Endothelial cell of umbilical vein (primary cell): ENCODE data around the gene GLRX. TPM values are rescaled to one million over a fixed set of nuclear protein-coding genes. Genes with fewer than 3 reads are reported as not detected.

Source experiments
- BruUV-seq: library from RNA; stranded (reverse); fragments of 400-500 nt; replicated peaks from 2 replicates; lab custom pipeline; 2021; lab: Mats Ljungman, UMichigan
- CTCF ChIA-PET: fragments of 300-600, 350-600 bp; sonication (Branson Sonifier 250); formaldehyde crosslinking; loops from one replicate; lab custom pipeline; 2021; ENCODE audit warnings: antibody characterized with exemption, inconsistent platforms; lab: Charles Lee
- POLR2A ChIA-PET: fragments of 300-600, 350-600 bp; sonication (Branson Sonifier 250); formaldehyde crosslinking; loops from one replicate; lab custom pipeline; 2021; ENCODE audit warnings: antibody characterized with exemption, inconsistent platforms; lab: Charles Lee
- DNase-seq: peaks from one replicate; pipeline ENCODE4 v3.0.0-alpha.2; 2011; ENCODE audit warnings: low read depth, low spot score
- FAIRE-seq: peaks from 2 replicates; lab custom pipeline; 2011; peaks lifted over from hg19 to GRCh38; lab: Jason Lieb, UNC
- H2AFZ ChIP-seq: 2 replicates; pipeline ENCODE4 v1.6.0; 2012; ENCODE audit warnings: low read depth, low read length, control low read depth, inconsistent platforms
- H3K27ac ChIP-seq: 2 replicates; pipeline ENCODE4 v1.5.1; 2011; ENCODE audit warnings: low read depth, mild to moderate bottlenecking, control low read depth, low read length, moderate library complexity; ENCODE audit not compliant: insufficient read depth
- H3K27me3 ChIP-seq, 2 experiments: 2 replicates each; pipeline versions ENCODE4 v1.6.0 to v1.6.1; 2011; ENCODE audit warnings: low read length in 2 of 2, mixed read lengths in 1 of 2; ENCODE audit not compliant: control insufficient read depth in 2 of 2, insufficient read depth in 2 of 2
- H3K36me3 ChIP-seq, 2 experiments: 2 replicates in 1 of 2; 3 replicates in 1 of 2; pipeline ENCODE4 v1.5.1; 2011; ENCODE audit warnings: low read length in 2 of 2, mild to moderate bottlenecking in 1 of 2, moderate library complexity in 1 of 2; ENCODE audit not compliant: control insufficient read depth in 2 of 2, insufficient read depth in 2 of 2; ENCODE audit errors: extremely low read depth in 1 of 2
- H3K4me1 ChIP-seq: 3 replicates; pipeline ENCODE4 v1.5.1; 2011; ENCODE audit warnings: mild to moderate bottlenecking, low read length; ENCODE audit not compliant: control insufficient read depth, insufficient read depth; ENCODE audit errors: extremely low read depth
- H3K4me2 ChIP-seq: 2 replicates; pipeline ENCODE4 v1.6.1; 2011; ENCODE audit warnings: low read length, control low read depth, mixed read lengths; ENCODE audit not compliant: insufficient read depth
- H3K4me3 ChIP-seq, 3 experiments: fragments of 200-600 bp in 1 of 3; sonication (generic), shearing (Covaris generic) in 1 of 3; replicated peaks in 1 of 3; 2 replicates each; pipeline ENCODE4 v1.5.1; 2011 to 2016; ENCODE audit warnings: control low read depth in 3 of 3, low read length in 3 of 3, mild to moderate bottlenecking in 2 of 3, inconsistent platforms in 1 of 3, low read depth in 1 of 3, moderate library complexity in 1 of 3; ENCODE audit not compliant: insufficient read depth in 1 of 3
- H3K79me2 ChIP-seq: 2 replicates; pipeline ENCODE4 v1.6.0; 2012; ENCODE audit warnings: low read length, inconsistent platforms; ENCODE audit not compliant: control insufficient read depth, insufficient read depth
- H3K9ac ChIP-seq: replicated peaks from 2 replicates; pipeline ENCODE3; 2011; ENCODE audit warnings: low read length, control low read depth; ENCODE audit not compliant: insufficient read depth; ENCODE audit errors: extremely low read depth
- H3K9me1 ChIP-seq: replicated peaks from 3 replicates; pipeline ENCODE4 v1.6.0; 2011; ENCODE audit warnings: mild to moderate bottlenecking, low read length; ENCODE audit not compliant: control insufficient read depth, insufficient read depth; ENCODE audit errors: extremely low read depth
- H3K9me3 ChIP-seq: replicated peaks from 2 replicates; pipeline ENCODE4 v1.5.1; 2012; ENCODE audit warnings: low read length, inconsistent platforms; ENCODE audit not compliant: control insufficient read depth, insufficient read depth
- H4K20me1 ChIP-seq: replicated peaks from 2 replicates; pipeline ENCODE3; 2011; ENCODE audit warnings: mild to moderate bottlenecking, low read length; ENCODE audit not compliant: control insufficient read depth, insufficient read depth; ENCODE audit errors: extremely low read depth
- CTCF ChIP-seq, 2 donors: IDR thresholded peaks; 1 replicate in 1 of 2; 2 replicates in 1 of 2; pipeline ENCODE4 v1.5.1; 2011; ENCODE audit warnings: low read length in 2 of 2, mild to moderate bottlenecking in 2 of 2, moderate library complexity in 2 of 2, control low read depth in 1 of 2, inconsistent platforms in 1 of 2, low read depth in 1 of 2; ENCODE audit not compliant: insufficient read depth in 1 of 2; ENCODE audit errors: extremely low read depth in 1 of 2
- EZH2 ChIP-seq: IDR thresholded peaks from 2 replicates; pipeline ENCODE4 v1.6.1; 2012; ENCODE audit warnings: borderline replicate concordance, low read depth, mild to moderate bottlenecking, moderate library complexity, low read length, inconsistent platforms; ENCODE audit not compliant: severe bottlenecking
- GATA2 ChIP-seq: IDR thresholded peaks from 2 replicates; pipeline ENCODE4 v1.7.0; 2011; ENCODE audit warnings: low read depth, mild to moderate bottlenecking, moderate library complexity, mixed read lengths, low read length; ENCODE audit not compliant: insufficient read length, insufficient read depth
- JUN ChIP-seq: IDR thresholded peaks from 2 replicates; pipeline ENCODE4 v1.6.1; 2011; ENCODE audit warnings: borderline replicate concordance, low read depth; ENCODE audit not compliant: insufficient read length, insufficient read depth
- MAX ChIP-seq: IDR thresholded peaks from 2 replicates; pipeline ENCODE4 v1.6.1; 2011; ENCODE audit not compliant: insufficient read depth, insufficient read length
- MYC ChIP-seq: IDR thresholded peaks from one replicate; pipeline ENCODE4 v1.6.1; 2011; ENCODE audit warnings: mild to moderate bottlenecking, low read depth, low read length
- POLR2A ChIP-seq: IDR thresholded peaks from 2 replicates; pipeline ENCODE4 v1.6.1; 2012; ENCODE audit warnings: low read depth, mild to moderate bottlenecking, control low read depth, low read length
- POLR2AphosphoS5 ChIP-seq: IDR thresholded peaks from 2 replicates; pipeline ENCODE4 v1.6.1; 2012; ENCODE audit warnings: low read depth, mild to moderate bottlenecking, control low read depth, low read length, moderate library complexity; ENCODE audit not compliant: insufficient read depth
- dilution Hi-C: fragments of 300-500 bp; cut with MboI; formaldehyde crosslinking; loops from one replicate; pipeline ENCODE4 v1.15.0; 2019; ENCODE audit warnings: low sequenced_read_pairs; ENCODE audit not compliant: extremely low pct_ligation_motif_present
- intact Hi-C: fragments of 100-400 bp; cut with micrococcal nuclease; formaldehyde crosslinking; loops from one replicate; pipeline ENCODE4 v1.10.0; 2022
- polyA plus RNA-seq, 4 experiments: library from polyadenylated mRNA; depleted of rRNA in 3 of 4; stranded (reverse) in 3 of 4; unstranded in 1 of 4; fragments of >200 nt; gene quantifications; 2 replicates each; pipeline versions ENCODE4 v1.2.1 to v1.2.3, GENCODE V29; 2011 to 2012; ENCODE audit warnings: missing spikeins in 1 of 4
- total RNA-seq: library from RNA; stranded (reverse); gene quantifications from 2 replicates; pipeline ENCODE4 v1.2.3, GENCODE V29; 2021

Gene GLRX
- total and polyA plus RNA-seq, 2 donors (not counting 3 experiments of a cell fraction or from before 2014, with no cell fraction given), result 14.2 to 40.3 TPM

GRCh38 chr5:95862671-95863382 is 40.3 kb upstream of the GLRX start:
- TF ChIP-seq CTCF (IDR thresholded peaks at IDR 0.05; ENCODE audit: extremely low read depth in 1 of 2, insufficient read depth in 1 of 2, low read depth in 1 of 2, low read length in 2 of 2), result no peak
- TF ChIP-seq MAX, result no peak
- TF ChIP-seq JUN, result no peak
- TF ChIP-seq MYC, result no peak
- no peak for TF ChIP-seq EZH2
- no peak for TF ChIP-seq POLR2A
- TF ChIP-seq GATA2, result peak; percentile 78
- TF ChIP-seq POLR2AphosphoS5, result no peak
- H4K20me1 ChIP-seq, result no peaks in the 10 kb centered on the region
- H3K27me3 ChIP-seq, result no peaks in the 10 kb centered on the region
- intact Hi-C loops (loop anchor here (5.0 kb wide), 1 partner anchor 719 kb away; no protein-coding TSS in a partner anchor), dilution Hi-C loops (no loop called here)
- peak overlapping the region; percentile 98 for H3K27ac ChIP-seq
- no peaks in the 10 kb centered on the region for H3K79me2 ChIP-seq
- H3K4me1 ChIP-seq, result peaks cover 49% of the 10 kb centered on the region
- DNase-seq, result no peak
- H3K36me3 ChIP-seq, result no peaks in the 10 kb centered on the region
- H3K9me3 ChIP-seq, result no peaks in the 10 kb centered on the region
- CTCF ChIA-PET, result interaction anchor here (0.8 to 6.9 kb wide), 6 partner anchors 8 to 473 kb away, joined by 3 to 73 read pairs (median 5); no protein-coding TSS in a partner anchor
- H3K4me3 ChIP-seq, result no peak overlapping the region
- H2AFZ ChIP-seq, result no peak overlapping the region
- no peak overlapping the region for H3K9ac ChIP-seq
- H3K9me1 ChIP-seq, result no peaks in the 10 kb centered on the region
- no peak for FAIRE-seq
- BruUV-seq, result no TSS peak
- POLR2A ChIA-PET, result no interaction called here
- H3K4me2 ChIP-seq, result peak overlapping the region; percentile 82
